A673 (cell line): ENCODE results near the gene CHD3.

Experiments
- EZH2 ChIP-seq: fragments of 200-600 bp; sonication (generic); IDR thresholded peaks from 2 replicates; pipeline ENCODE4 v1.6.1; 2017; ENCODE audit warnings: borderline replicate concordance, low read depth, mild to moderate bottlenecking, mixed read lengths, antibody characterized with exemption, low read length; ENCODE audit not compliant: poor library complexity, severe bottlenecking
- TF ChIP-seq, protein P1 (sequence below): fragments of 300-800, 200-600 bp; sonication (generic); conservative IDR thresholded peaks from 2 replicates; pipeline ENCODE4 v1.5.1; 2017; ENCODE audit warnings: low read depth, mild to moderate bottlenecking, antibody characterized with exemption, low read length, moderate library complexity, mixed read lengths

DNA sequence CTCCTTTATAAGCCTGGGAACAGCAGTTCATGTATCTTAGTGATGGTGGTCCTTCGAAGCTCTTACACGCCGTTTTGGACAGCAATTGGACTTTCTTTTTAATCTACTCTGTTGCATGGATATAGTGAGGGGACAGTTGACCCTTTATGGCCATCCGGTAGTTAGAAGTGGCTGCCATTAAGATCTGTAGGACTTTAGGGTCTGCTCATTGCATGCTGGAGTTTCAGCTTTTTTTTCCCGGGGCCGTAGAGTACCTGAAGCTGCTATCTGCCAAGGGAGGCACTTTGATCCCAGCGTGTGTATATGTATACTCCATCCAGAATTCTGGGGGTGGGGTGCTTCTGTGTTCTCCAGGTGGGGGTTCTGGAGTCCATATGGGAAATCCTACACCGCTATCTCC, 29.6 kb upstream of the CHD3 start:
- TF ChIP-seq, protein P1, sequence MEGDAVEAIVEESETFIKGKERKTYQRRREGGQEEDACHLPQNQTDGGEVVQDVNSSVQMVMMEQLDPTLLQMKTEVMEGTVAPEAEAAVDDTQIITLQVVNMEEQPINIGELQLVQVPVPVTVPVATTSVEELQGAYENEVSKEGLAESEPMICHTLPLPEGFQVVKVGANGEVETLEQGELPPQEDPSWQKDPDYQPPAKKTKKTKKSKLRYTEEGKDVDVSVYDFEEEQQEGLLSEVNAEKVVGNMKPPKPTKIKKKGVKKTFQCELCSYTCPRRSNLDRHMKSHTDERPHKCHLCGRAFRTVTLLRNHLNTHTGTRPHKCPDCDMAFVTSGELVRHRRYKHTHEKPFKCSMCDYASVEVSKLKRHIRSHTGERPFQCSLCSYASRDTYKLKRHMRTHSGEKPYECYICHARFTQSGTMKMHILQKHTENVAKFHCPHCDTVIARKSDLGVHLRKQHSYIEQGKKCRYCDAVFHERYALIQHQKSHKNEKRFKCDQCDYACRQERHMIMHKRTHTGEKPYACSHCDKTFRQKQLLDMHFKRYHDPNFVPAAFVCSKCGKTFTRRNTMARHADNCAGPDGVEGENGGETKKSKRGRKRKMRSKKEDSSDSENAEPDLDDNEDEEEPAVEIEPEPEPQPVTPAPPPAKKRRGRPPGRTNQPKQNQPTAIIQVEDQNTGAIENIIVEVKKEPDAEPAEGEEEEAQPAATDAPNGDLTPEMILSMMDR = no peak
- TF ChIP-seq EZH2 = no peak
